ENCODE results near the gene GNLY. TPM values are rescaled to one million over a fixed set of nuclear protein-coding genes. Genes with fewer than 3 reads are reported as not detected.

Gene GNLY
- total RNA-seq, 4 donors from 2014 or later = 3.6 to 36.1 (median 12.0) TPM

DNA sequence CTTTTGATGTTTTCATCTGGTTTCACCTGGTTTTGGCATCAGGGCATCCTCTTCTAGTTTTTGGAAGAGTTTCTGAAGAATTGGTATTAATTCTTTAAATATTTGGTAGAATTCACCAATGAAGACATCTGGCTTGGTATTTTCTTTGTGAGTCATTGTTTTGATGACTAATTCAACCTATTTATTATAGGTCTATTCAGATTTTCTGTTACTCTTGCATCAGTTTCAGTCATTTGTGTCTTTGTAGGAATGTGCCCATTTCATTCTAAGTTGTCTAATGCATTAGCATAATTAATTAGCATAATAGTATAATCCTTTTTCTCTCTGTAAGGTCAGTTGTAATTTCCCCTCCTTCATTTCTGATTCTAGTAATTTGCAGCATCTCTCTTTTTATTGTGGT lies 8.0 kb downstream of the GNLY start:
- DNase-seq (no peak), ATAC-seq (no peak)
- Histone ChIP-seq H3K9me3 (no peaks in the 10 kb centered on the region), H3K36me3 (no peaks in the 10 kb centered on the region), H3K27ac (no peak overlapping the region), H3K4me1 (peaks cover 30 to 32% of the 10 kb centered on the region in 2 donors), H3K27me3 (no peaks in the 10 kb centered on the region), H3K4me3 (no peak overlapping the region)
- TF ChIP-seq, protein P1, sequence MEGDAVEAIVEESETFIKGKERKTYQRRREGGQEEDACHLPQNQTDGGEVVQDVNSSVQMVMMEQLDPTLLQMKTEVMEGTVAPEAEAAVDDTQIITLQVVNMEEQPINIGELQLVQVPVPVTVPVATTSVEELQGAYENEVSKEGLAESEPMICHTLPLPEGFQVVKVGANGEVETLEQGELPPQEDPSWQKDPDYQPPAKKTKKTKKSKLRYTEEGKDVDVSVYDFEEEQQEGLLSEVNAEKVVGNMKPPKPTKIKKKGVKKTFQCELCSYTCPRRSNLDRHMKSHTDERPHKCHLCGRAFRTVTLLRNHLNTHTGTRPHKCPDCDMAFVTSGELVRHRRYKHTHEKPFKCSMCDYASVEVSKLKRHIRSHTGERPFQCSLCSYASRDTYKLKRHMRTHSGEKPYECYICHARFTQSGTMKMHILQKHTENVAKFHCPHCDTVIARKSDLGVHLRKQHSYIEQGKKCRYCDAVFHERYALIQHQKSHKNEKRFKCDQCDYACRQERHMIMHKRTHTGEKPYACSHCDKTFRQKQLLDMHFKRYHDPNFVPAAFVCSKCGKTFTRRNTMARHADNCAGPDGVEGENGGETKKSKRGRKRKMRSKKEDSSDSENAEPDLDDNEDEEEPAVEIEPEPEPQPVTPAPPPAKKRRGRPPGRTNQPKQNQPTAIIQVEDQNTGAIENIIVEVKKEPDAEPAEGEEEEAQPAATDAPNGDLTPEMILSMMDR (IDR thresholded peaks at IDR 0.05 in 4 of 5, conservative IDR thresholded peaks at IDR 0.05 in 1 of 5) = no peak
- TF ChIP-seq POLR2A (IDR thresholded peaks at IDR 0.05) = no peak
- in situ Hi-C loops (cut with MboI; ENCODE audit: low sequenced_read_pairs in 4 of 4) = no loop called here
- intact Hi-C loops (cut with DNase I; ENCODE audit: low total_unique reads) = no loop called here

DNA sequence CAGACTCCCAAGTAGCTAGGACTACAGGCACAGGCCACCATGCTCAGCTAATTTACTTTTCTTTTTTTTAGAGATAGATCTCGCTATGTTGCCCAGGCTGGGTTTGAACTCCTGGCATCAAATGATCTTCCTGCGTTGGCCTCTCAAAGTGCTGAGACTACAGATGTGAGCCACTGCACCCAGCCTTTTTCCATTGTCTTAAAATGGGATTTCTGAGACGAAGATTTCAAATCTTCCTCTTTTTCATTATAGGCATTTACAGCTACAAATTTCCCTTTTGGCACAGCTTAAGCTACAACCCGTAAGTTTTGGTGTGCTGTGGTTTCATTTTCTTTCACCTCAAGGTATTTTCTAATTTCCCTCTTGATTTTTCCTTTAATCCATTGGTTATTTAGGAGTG lies 8.6 kb downstream of the GNLY start:
- intact Hi-C loops (cut with DNase I; ENCODE audit: low total_unique reads) (no loop called here), in situ Hi-C loops (cut with MboI; ENCODE audit: low sequenced_read_pairs in 4 of 4) (no loop called here)
- H3K27me3 ChIP-seq = no peaks in the 10 kb centered on the region
- ATAC-seq (no peak), DNase-seq (no peak)
- TF ChIP-seq, protein P1 (IDR thresholded peaks at IDR 0.05 in 4 of 5, conservative IDR thresholded peaks at IDR 0.05 in 1 of 5) = no peak
- TF ChIP-seq POLR2A (IDR thresholded peaks at IDR 0.05) = no peak
- H3K4me1 ChIP-seq = peaks cover 37 to 38% of the 10 kb centered on the region in 2 donors
- no peaks in the 10 kb centered on the region for H3K36me3 ChIP-seq
- H3K4me3 ChIP-seq = no peak overlapping the region
- H3K9me3 ChIP-seq = no peaks in the 10 kb centered on the region
- no peak overlapping the region for H3K27ac ChIP-seq

DNA sequence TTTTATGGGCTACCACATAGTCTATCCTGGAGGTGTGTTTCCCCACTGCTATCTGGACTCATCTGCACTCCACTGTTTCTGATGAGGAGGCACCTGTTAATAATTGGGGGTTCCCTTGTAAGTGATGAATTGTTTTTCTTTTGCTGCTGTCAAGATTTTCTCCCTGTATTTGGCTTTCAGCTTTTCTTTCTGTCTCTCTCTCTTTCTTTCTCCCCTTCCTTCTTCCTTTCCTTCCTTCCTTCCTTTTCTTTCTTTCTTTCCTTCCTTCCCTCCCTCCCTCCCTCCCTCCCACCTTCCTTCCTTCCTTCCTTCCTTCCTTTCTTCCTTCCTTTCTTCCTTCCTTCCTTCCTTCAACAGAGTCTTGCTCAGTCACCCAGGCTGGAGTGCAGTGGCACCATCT lies 9.2 kb downstream of the GNLY start:
- Histone ChIP-seq H3K9me3 (no peaks in the 10 kb centered on the region), H3K27me3 (no peaks in the 10 kb centered on the region), H3K27ac (peak overlapping the region in 2 of 4 donors; percentile 6 to 32), H3K36me3 (no peaks in the 10 kb centered on the region), H3K4me3 (no peak overlapping the region), H3K4me1 (peaks cover 42 to 43% of the 10 kb centered on the region in 2 donors)
- TF ChIP-seq, protein P1 (IDR thresholded peaks at IDR 0.05 in 4 of 5, conservative IDR thresholded peaks at IDR 0.05 in 1 of 5) = no peak
- TF ChIP-seq POLR2A (IDR thresholded peaks at IDR 0.05) = no peak
- in situ Hi-C loops (cut with MboI; ENCODE audit: low sequenced_read_pairs in 4 of 4) = no loop called here
- DNase-seq (no peak), ATAC-seq (no peak)
- intact Hi-C loops (cut with DNase I; ENCODE audit: low total_unique reads) = no loop called here

DNA sequence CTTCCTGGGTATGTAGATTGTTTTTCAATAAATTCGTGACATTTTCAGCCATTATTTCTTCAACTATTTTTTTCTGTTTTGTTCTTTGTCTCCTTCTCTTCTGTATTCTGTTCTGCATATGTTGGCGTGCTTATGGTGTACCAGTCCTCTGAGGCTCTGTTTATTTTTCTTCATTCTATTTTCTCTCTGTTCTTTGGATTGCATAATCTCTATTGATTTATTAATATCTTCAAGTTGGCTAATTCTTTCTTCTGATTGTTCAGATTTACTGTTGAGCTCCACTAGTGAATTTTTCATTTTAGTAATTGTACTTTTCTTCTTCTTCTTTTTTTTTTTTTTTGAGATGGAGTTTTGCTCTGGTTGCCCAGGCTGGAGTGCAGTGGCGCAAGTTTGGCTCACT lies 9.9 kb downstream of the GNLY start:
- Histone ChIP-seq H3K27me3 (no peaks in the 10 kb centered on the region), H3K9me3 (no peaks in the 10 kb centered on the region), H3K4me1 (peaks cover 47 to 51% of the 10 kb centered on the region in 2 donors), H3K4me3 (no peak overlapping the region), H3K36me3 (no peaks in the 10 kb centered on the region), H3K27ac (peak overlapping the region in 3 of 4 donors; percentile 32 to 97 (median 95))
- TF ChIP-seq POLR2A (IDR thresholded peaks at IDR 0.05) = no peak
- TF ChIP-seq, protein P1 (IDR thresholded peaks at IDR 0.05 in 4 of 5, conservative IDR thresholded peaks at IDR 0.05 in 1 of 5) = no peak
- intact Hi-C loops (cut with DNase I; ENCODE audit: low total_unique reads) (no loop called here), in situ Hi-C loops (cut with MboI; ENCODE audit: low sequenced_read_pairs in 4 of 4) (no loop called here)
- DNase-seq (no peak), ATAC-seq (no peak)

All from gastrocnemius medialis (tissue), 4 donors.